Suppressor macrophage (primary cell): ENCODE results near the gene WDFY2.
"Not testable (repeated sequence)": the region's sequence is repeated elsewhere in the genome, so short reads cannot be mapped to it uniquely, and the experiment has no call there.

Experiments
- DNase-seq, 4 experiments: peaks; one replicate each; pipeline ENCODE4 v3.0.0-alpha.2; 2020 to 2022

WDFY2 gene

DNA sequence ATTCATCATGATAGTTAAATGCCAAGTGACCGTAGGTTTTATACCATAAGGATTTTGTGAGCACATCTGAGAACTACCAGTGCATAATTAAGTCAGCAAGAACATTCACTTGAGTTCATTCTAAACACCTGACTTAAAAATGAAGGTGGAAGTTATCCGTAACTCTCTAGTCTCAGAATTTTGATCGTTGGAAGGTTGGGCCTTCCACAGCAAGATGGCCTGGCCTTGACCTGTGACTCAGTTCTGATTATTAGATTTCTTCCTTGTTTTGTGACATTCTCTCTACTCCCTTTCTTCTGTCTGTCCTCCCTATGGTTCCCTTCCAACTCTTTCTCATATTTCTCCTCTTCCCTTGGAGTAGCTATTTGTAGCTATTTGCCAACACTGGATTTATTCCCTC lies 20.0 kb upstream of the WDFY2 start:
- DNase-seq: no peak

DNA sequence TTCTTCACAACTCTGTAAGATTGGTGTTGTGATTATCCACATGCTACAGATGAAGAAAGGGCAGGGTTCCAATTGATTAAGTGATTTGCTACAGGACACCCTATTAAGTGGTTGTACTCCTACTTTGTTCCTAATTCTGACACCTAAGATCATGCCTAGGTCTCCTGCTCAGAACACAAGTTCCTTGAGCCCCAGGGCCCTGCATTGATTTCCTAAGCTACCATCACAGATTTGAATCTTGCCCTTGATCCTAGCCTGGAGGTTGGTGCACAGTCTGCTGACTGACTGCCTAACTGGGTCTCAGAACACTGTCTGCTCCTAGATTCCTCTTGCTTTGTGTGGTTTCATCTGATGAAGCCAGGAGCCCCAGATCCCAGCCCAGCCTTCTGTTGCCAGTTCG lies 19.6 kb upstream of the WDFY2 start:
- no peak for DNase-seq

GRCh38 chr13:51569001-51569400 lies 15.3 kb upstream of the WDFY2 start:
- DNase-seq: not testable (repeated sequence)

- no peak for DNase-seq
These were observed 7.5 kb upstream of the WDFY2 start for GRCh38 chr13:51576754-51577153.

GRCh38 chr13:51577690-51578089 lies 6.6 kb upstream of the WDFY2 start:
- DNase-seq: no peak

- no peak for DNase-seq
These were observed 4.6 kb upstream of the WDFY2 start for GRCh38 chr13:51579676-51580075.

DNA sequence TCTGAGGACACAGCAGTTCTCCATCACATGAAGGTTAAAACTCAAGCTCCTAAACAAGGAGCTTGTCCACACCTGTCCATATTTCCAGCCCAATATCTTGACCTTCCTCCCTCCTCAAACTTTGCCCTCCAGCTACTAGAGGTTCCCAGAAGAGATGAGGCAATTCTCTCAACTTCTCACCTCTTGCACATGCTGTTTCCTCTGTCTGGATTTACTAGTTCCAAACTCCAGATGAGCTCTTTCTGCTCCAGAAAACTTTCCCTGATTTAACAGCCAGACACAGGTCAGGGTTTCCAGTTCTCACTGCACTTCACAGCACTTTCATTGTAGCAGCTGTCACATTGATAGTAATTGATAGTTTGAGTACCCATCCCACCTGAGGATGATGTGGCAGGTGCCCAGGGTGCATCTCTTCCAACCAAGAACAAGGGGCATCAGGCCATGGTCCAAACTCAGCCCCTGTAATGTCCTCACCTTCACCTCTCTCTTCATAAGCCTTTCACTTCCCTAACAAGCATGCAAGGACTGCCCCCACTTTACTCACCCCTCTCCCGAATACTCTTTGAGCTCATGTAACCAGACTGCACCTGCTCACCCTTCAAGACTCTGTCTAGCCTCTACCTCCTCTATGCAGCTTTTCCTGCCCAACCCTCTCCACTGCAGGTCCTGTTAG lies 3.0 kb upstream of the WDFY2 start:
- DNase-seq: no peak

- no peak for DNase-seq
These were observed 790 bp upstream of the WDFY2 start for GRCh38 chr13:51583469-51583874.

GRCh38 chr13:51584731-51585672 lies 740 bp downstream of the WDFY2 start:
- peak; percentile 58 to 85 (median 72) for DNase-seq

- DNase-seq: peak in 1 of 4 experiments; percentile 30
These were observed 1.4 kb downstream of the WDFY2 start for GRCh38 chr13:51585696-51586095.

GRCh38 chr13:51587372-51587771 lies 3.1 kb downstream of the WDFY2 start:
- DNase-seq: no peak

GRCh38 chr13:51588406-51588949 lies 4.2 kb downstream of the WDFY2 start:
- peak in 1 of 4 experiments; percentile 10 for DNase-seq

GRCh38 chr13:51589793-51590192 lies 5.5 kb downstream of the WDFY2 start:
- DNase-seq: no peak

GRCh38 chr13:51590231-51590970 lies 6.1 kb downstream of the WDFY2 start:
- no peak for DNase-seq

GRCh38 chr13:51590971-51591627 lies 6.8 kb downstream of the WDFY2 start:
- peak in 3 of 4 experiments; percentile 20 to 39 (median 32) for DNase-seq

DNA sequence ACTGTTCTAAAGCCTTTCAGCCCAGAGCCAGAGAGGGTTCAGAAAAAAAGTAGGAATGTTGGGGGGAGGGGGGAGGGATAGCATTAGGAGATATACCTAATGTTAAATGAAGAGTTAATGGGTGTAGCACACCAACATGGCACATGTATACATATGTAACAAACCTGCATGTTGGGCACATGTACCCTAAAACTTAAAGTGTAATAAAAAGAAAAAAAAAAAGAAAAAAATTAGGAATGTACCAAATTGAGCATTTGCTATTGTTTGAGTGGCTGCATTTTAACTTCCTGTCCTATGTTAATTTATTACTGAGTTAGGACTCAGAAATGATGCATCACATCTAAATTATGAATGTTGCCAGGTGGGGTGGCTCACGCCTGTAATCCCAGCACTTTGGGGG lies 7.7 kb downstream of the WDFY2 start:
- DNase-seq: not testable (repeated sequence)

GRCh38 chr13:51594432-51594831 lies 10.2 kb downstream of the WDFY2 start:
- no peak for DNase-seq

DNA sequence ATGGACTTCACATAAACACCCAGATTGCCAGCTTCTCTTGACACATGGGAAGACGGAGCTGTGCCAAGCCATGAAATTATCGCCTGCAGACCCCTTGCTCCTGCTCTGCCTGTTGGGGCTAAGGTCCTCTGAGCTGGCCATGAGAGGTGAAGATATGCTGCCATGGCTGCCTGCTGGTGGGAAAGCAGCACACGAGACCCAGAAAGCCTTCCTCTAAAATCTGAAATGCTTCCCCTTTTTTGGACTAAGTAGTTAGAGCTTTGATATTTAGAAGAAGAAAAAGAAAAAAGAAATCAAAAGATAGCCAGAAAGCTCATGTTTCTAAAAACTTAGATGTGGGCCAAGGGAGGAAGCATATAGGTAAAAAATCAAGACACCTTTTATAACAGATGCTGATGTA lies 11.2 kb downstream of the WDFY2 start:
- DNase-seq: peak in 3 of 4 experiments; percentile 55 to 69 (median 60)

DNA sequence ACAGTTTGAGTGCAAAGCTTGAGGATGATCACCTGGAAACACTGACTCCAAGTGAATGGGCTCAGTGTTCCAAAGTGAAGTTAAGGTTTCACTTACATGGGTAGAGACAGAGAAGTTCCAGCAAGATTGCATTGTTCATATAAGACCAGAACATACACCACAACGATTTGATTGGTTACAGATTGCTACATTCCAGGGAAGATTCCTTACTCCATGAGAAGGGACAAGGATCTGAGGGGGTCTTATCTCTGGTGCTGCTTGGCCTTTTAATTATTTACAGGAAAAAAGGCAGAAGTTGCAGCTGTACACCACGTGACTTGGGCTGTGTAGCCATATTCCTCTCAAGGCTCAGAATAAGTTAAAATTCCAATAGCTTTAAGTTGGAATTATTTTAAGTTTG lies 12.3 kb downstream of the WDFY2 start:
- DNase-seq: peak in 1 of 4 experiments; percentile 8

- peak in 3 of 4 experiments; percentile 39 to 50 (median 41) for DNase-seq
These were observed 15.3 kb downstream of the WDFY2 start for GRCh38 chr13:51599444-51600176.

DNA sequence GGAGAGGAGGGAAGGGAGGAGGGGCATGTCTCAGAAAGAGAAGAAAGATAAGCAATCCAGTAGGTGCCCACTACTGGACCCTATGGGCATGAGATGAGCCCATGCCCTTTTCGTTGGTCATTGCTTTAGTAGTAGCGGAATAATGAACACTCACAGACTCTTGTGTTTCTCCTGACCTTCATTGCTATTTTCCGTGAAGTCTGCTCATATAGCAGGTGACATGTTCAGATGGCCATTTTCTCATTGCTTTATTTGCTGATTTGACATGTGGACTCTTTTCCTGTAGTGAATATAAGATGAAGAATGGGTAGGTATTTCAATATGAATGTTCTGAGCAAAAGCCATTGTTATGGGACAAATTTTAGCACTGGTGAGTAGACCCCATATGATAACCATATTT lies 16.4 kb downstream of the WDFY2 start:
- DNase-seq: no peak
